GM23338 (cell line): ENCODE results near the gene SMAD3. TPM values are rescaled to one million over a fixed set of nuclear protein-coding genes. Genes with fewer than 3 reads are reported as not detected.

Experiments
- ATAC-seq: fragments of 200-7000 bp; cut with Tn5 transposase; 3 replicates; pipeline ENCODE4 v1.9.1; 2020
- DNase-seq: peaks from one replicate; pipeline ENCODE4 v3.0.0-alpha.2; 2015; ENCODE audit warnings: low spot score
- H2AFZ ChIP-seq: fragments of 200-600 bp; sonication (generic); 2 replicates; pipeline ENCODE4 v1.8.0; 2016; ENCODE audit warnings: antibody characterized with exemption, mild to moderate bottlenecking, moderate library complexity
- H3F3A ChIP-seq: fragments of 200-600 bp; sonication (generic); replicated peaks from 2 replicates; pipeline ENCODE4 v1.8.0; 2017; ENCODE audit warnings: antibody characterized with exemption, mixed run types, low read depth
- H3K27ac ChIP-seq: fragments of 200-600 bp; sonication (generic); 2 replicates; pipeline ENCODE4 v1.6.1; 2016; ENCODE audit warnings: low read depth
- H3K27me3 ChIP-seq: fragments of 200-600 bp; sonication (generic); 2 replicates; pipeline ENCODE4 v1.8.0; 2016; ENCODE audit warnings: mild to moderate bottlenecking, mixed run types, moderate library complexity; ENCODE audit not compliant: insufficient read depth
- H3K36me3 ChIP-seq: fragments of 200-600 bp; sonication (generic); 2 replicates; pipeline ENCODE4 v1.8.0; 2016; ENCODE audit warnings: mild to moderate bottlenecking; ENCODE audit not compliant: insufficient read depth
- H3K4me1 ChIP-seq: fragments of 200-600 bp; sonication (generic); 2 replicates; pipeline ENCODE4 v1.8.0; 2016; ENCODE audit warnings: mild to moderate bottlenecking, moderate library complexity; ENCODE audit not compliant: insufficient read depth
- H3K4me2 ChIP-seq: fragments of 200-600 bp; sonication (generic); 2 replicates; pipeline ENCODE4 v1.7.1; 2017; ENCODE audit warnings: mixed run types
- H3K4me3 ChIP-seq: fragments of 200-600 bp; sonication (generic); 2 replicates; pipeline ENCODE4 v1.6.1; 2016; ENCODE audit warnings: mixed run types
- H3K79me2 ChIP-seq: fragments of 200-600 bp; sonication (generic); replicated peaks from 2 replicates; pipeline ENCODE4 v1.8.0; 2017; ENCODE audit warnings: mild to moderate bottlenecking; ENCODE audit not compliant: insufficient read depth
- H3K9me2 ChIP-seq: fragments of 200-600 bp; sonication (generic); 2 replicates; pipeline ENCODE4 v1.8.0; 2017; ENCODE audit not compliant: insufficient read depth
- H4K20me1 ChIP-seq: fragments of 200-600 bp; sonication (generic); replicated peaks from 2 replicates; pipeline ENCODE4 v1.8.0; 2017; ENCODE audit warnings: mild to moderate bottlenecking; ENCODE audit not compliant: insufficient read depth
- H3K27ac Mint-ChIP-seq: 2 replicates; pipeline ENCODE4 v1.8.0; 2020; ENCODE audit warnings: inconsistent platforms, mild to moderate bottlenecking, moderate library complexity, mixed read lengths
- H3K27me3 Mint-ChIP-seq: 3 replicates; pipeline ENCODE4 v1.8.0; 2022; ENCODE audit warnings: low read depth, mild to moderate bottlenecking, moderate library complexity, mixed read lengths, inconsistent platforms; ENCODE audit not compliant: insufficient read depth, poor library complexity
- H3K36me3 Mint-ChIP-seq: 3 replicates; pipeline ENCODE4 v1.8.0; 2021; ENCODE audit warnings: low read depth, mild to moderate bottlenecking, inconsistent platforms, moderate library complexity, mixed read lengths
- H3K4me1 Mint-ChIP-seq: 3 replicates; pipeline ENCODE4 v1.8.0; 2020; ENCODE audit warnings: mild to moderate bottlenecking, inconsistent platforms, mixed read lengths
- H3K4me3 Mint-ChIP-seq: 3 replicates; pipeline ENCODE4 v1.8.0; 2021; ENCODE audit warnings: moderate library complexity, mild to moderate bottlenecking, inconsistent platforms, mixed read lengths
- H3K9me3 Mint-ChIP-seq: 3 replicates; pipeline ENCODE4 v1.8.0; 2020; ENCODE audit warnings: moderate library complexity, mild to moderate bottlenecking, inconsistent platforms, mixed read lengths
- CREB1 ChIP-seq: fragments of 250-450 bp; sonication (Bioruptor Pico); IDR thresholded peaks from 2 replicates; pipeline ENCODE4 v1.5.0; 2020; ENCODE audit warnings: low read depth, mild to moderate bottlenecking, moderate library complexity
- JUNB ChIP-seq: IDR thresholded peaks from one replicate; pipeline ENCODE4 v1.6.1; 2016; ENCODE audit warnings: antibody characterized with exemption; ENCODE audit not compliant: unreplicated experiment
- polyA plus RNA-seq: library from polyadenylated mRNA; unstranded; fragments of >200 nt; fragmentation: Nextera tagmentation; extraction: Ambion mirVana; gene quantifications from 2 replicates; pipeline ENCODE4 v1.2.1, GENCODE V29; 2016
- total RNA-seq: library from RNA; depleted of rRNA; stranded (reverse); fragments of >200 nt; shearing (Covaris generic); gene quantifications from 2 replicates; pipeline ENCODE4 v1.2.3, GENCODE V29; 2014
- TF ChIP-seq, protein P1 (sequence below): IDR thresholded peaks from one replicate; pipeline ENCODE4 v1.6.1; 2018; ENCODE audit warnings: antibody characterized with exemption; ENCODE audit not compliant: unreplicated experiment
- TF ChIP-seq, protein P2 (sequence below), 2 experiments: fragments of 200-600 bp in 1 of 2; sonication (generic) in 1 of 2; conservative IDR thresholded peaks; 2 replicates each; pipeline versions ENCODE4 v1.5.1 to v1.6.1; 2016 to 2017; ENCODE audit warnings: antibody characterized with exemption in 2 of 2, low read depth in 2 of 2, mild to moderate bottlenecking in 2 of 2, moderate library complexity in 1 of 2
- TF ChIP-seq, protein P3 (sequence below): fragments of 250-450 bp; sonication (Bioruptor Pico); IDR thresholded peaks from 2 replicates; pipeline ENCODE4 v1.5.0; 2020; ENCODE audit warnings: mild to moderate bottlenecking, moderate library complexity
- TF ChIP-seq, protein P4 (sequence below): IDR thresholded peaks from 2 replicates; pipeline ENCODE4 v1.6.1; 2016; ENCODE audit warnings: antibody characterized with exemption

The SMAD3 gene
- total and polyA plus RNA-seq, 2 experiments from 2014 or later, result 4.9 to 11.6 TPM

DNA sequence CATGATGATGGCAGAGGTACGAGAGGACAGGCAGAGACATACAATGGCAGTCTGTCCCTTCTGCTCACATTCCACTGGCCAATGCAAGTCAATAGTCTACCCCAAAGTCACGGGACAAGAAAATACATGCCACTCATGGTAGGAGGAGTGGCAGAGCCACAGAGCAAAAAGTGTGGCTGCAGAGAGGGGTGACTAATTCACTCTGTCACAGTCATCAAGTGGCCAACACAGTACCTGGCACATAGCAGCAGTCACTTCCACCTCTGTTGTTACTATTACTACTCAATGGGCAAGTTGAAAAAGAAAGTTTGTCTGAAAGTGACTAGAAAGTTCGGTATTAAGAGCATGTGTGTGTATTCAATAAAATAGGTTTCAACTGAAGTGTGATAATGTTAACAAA lies 91.4 kb downstream of the SMAD3 start (continued):
- TF ChIP-seq, protein P1, sequence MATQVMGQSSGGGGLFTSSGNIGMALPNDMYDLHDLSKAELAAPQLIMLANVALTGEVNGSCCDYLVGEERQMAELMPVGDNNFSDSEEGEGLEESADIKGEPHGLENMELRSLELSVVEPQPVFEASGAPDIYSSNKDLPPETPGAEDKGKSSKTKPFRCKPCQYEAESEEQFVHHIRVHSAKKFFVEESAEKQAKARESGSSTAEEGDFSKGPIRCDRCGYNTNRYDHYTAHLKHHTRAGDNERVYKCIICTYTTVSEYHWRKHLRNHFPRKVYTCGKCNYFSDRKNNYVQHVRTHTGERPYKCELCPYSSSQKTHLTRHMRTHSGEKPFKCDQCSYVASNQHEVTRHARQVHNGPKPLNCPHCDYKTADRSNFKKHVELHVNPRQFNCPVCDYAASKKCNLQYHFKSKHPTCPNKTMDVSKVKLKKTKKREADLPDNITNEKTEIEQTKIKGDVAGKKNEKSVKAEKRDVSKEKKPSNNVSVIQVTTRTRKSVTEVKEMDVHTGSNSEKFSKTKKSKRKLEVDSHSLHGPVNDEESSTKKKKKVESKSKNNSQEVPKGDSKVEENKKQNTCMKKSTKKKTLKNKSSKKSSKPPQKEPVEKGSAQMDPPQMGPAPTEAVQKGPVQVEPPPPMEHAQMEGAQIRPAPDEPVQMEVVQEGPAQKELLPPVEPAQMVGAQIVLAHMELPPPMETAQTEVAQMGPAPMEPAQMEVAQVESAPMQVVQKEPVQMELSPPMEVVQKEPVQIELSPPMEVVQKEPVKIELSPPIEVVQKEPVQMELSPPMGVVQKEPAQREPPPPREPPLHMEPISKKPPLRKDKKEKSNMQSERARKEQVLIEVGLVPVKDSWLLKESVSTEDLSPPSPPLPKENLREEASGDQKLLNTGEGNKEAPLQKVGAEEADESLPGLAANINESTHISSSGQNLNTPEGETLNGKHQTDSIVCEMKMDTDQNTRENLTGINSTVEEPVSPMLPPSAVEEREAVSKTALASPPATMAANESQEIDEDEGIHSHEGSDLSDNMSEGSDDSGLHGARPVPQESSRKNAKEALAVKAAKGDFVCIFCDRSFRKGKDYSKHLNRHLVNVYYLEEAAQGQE, result no peak

DNA sequence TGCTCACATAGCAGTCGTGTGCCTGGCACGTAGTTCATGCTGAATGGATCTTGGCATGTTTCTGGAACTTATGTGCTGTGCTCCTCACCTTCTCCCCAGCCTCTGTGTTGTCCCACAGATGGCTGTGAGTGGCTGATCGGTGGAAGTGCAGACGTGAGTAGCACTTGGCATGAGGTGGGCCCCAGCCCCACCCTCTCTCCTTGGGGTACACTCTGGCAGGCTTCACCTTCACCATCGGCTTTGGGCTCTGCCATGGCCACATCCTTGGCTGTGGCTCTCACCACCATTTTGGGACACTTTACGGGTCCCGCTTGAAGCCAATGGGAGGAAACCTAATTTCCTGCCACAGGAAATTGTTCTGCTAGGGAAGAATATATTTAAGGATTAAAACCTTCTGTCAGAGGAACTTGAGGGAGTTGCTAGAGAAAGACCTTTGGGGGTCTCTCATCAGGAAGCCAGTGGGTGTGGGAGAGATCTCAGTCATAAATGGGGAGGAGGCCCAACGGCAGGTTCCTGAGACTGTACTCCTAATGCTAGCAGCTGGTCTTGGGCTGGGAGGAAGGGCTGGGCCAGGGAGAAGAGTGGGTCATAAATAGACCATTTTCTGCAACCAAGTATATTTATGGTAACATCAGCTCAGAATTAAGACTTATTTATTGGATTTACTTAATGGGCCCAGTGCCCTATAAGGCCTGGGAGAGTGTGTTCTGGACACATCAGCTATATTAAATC lies 92.3 kb downstream of the SMAD3 start:
- Histone ChIP-seq H3K4me2 (no peak overlapping the region), H2AFZ (no peak overlapping the region), H3K36me3 (no peaks in the 10 kb centered on the region), H3K27ac (no peak overlapping the region), H3K9me2 (no peaks in the 10 kb centered on the region), H4K20me1 (no peaks in the 10 kb centered on the region; the same call in 1 of the 2 replicates), H3K79me2 (0 out of 2 replicates have a peak, but pooled peaks cover 3% of the 10 kb centered on the region), H3K4me3 (no peak overlapping the region), H3K4me1 (peaks cover 9% of the 10 kb centered on the region), H3F3A (0 out of 2 replicates have a peak, but pooled peaks cover 2% of the 10 kb centered on the region), H3K27me3 (no peaks in the 10 kb centered on the region)
- H3K9me3 Mint-ChIP-seq, result peaks cover 3% of the 10 kb centered on the region; the same call in 1 of the 3 replicates
- H3K36me3 Mint-ChIP-seq, result no peaks in the 10 kb centered on the region; the same call in 1 of the 3 replicates
- DNase-seq, result no peak
- peaks cover 14% of the 10 kb centered on the region for H3K4me1 Mint-ChIP-seq
- no peak overlapping the region for H3K27ac Mint-ChIP-seq
- ATAC-seq, result no peak
- H3K27me3 Mint-ChIP-seq, result peaks cover 2% of the 10 kb centered on the region
- no peak overlapping the region for H3K4me3 Mint-ChIP-seq
- TF ChIP-seq JUNB, result no peak
- TF ChIP-seq, protein P2, sequence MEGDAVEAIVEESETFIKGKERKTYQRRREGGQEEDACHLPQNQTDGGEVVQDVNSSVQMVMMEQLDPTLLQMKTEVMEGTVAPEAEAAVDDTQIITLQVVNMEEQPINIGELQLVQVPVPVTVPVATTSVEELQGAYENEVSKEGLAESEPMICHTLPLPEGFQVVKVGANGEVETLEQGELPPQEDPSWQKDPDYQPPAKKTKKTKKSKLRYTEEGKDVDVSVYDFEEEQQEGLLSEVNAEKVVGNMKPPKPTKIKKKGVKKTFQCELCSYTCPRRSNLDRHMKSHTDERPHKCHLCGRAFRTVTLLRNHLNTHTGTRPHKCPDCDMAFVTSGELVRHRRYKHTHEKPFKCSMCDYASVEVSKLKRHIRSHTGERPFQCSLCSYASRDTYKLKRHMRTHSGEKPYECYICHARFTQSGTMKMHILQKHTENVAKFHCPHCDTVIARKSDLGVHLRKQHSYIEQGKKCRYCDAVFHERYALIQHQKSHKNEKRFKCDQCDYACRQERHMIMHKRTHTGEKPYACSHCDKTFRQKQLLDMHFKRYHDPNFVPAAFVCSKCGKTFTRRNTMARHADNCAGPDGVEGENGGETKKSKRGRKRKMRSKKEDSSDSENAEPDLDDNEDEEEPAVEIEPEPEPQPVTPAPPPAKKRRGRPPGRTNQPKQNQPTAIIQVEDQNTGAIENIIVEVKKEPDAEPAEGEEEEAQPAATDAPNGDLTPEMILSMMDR (conservative IDR thresholded peaks at IDR 0.05; ENCODE audit: low read depth in 2 of 2), result no peak
- TF ChIP-seq CREB1, result no peak
- TF ChIP-seq, protein P1, result no peak
- TF ChIP-seq, protein P3, sequence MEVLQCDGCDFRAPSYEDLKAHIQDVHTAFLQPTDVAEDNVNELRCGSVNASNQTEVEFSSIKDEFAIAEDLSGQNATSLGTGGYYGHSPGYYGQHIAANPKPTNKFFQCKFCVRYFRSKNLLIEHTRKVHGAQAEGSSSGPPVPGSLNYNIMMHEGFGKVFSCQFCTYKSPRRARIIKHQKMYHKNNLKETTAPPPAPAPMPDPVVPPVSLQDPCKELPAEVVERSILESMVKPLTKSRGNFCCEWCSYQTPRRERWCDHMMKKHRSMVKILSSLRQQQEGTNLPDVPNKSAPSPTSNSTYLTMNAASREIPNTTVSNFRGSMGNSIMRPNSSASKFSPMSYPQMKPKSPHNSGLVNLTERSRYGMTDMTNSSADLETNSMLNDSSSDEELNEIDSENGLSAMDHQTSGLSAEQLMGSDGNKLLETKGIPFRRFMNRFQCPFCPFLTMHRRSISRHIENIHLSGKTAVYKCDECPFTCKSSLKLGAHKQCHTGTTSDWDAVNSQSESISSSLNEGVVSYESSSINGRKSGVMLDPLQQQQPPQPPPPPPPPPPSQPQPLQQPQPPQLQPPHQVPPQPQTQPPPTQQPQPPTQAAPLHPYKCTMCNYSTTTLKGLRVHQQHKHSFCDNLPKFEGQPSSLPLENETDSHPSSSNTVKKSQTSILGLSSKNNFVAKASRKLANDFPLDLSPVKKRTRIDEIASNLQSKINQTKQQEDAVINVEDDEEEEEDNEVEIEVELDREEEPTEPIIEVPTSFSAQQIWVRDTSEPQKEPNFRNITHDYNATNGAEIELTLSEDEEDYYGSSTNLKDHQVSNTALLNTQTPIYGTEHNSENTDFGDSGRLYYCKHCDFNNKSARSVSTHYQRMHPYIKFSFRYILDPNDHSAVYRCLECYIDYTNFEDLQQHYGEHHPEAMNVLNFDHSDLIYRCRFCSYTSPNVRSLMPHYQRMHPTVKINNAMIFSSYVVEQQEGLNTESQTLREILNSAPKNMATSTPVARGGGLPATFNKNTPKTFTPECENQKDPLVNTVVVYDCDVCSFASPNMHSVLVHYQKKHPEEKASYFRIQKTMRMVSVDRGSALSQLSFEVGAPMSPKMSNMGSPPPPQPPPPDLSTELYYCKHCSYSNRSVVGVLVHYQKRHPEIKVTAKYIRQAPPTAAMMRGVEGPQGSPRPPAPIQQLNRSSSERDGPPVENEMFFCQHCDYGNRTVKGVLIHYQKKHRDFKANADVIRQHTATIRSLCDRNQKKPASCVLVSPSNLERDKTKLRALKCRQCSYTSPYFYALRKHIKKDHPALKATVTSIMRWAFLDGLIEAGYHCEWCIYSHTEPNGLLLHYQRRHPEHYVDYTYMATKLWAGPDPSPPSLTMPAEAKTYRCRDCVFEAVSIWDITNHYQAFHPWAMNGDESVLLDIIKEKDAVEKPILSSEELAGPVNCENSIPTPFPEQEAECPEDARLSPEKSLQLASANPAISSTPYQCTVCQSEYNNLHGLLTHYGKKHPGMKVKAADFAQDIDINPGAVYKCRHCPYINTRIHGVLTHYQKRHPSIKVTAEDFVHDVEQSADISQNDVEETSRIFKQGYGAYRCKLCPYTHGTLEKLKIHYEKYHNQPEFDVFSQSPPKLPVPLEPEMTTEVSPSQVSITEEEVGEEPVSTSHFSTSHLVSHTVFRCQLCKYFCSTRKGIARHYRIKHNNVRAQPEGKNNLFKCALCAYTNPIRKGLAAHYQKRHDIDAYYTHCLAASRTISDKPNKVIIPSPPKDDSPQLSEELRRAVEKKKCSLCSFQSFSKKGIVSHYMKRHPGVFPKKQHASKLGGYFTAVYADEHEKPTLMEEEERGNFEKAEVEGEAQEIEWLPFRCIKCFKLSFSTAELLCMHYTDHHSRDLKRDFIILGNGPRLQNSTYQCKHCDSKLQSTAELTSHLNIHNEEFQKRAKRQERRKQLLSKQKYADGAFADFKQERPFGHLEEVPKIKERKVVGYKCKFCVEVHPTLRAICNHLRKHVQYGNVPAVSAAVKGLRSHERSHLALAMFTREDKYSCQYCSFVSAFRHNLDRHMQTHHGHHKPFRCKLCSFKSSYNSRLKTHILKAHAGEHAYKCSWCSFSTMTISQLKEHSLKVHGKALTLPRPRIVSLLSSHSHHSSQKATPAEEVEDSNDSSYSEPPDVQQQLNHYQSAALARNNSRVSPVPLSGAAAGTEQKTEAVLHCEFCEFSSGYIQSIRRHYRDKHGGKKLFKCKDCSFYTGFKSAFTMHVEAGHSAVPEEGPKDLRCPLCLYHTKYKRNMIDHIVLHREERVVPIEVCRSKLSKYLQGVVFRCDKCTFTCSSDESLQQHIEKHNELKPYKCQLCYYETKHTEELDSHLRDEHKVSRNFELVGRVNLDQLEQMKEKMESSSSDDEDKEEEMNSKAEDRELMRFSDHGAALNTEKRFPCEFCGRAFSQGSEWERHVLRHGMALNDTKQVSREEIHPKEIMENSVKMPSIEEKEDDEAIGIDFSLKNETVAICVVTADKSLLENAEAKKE (CRISPR knock-in tag), result no peak
- TF ChIP-seq, protein P4, sequence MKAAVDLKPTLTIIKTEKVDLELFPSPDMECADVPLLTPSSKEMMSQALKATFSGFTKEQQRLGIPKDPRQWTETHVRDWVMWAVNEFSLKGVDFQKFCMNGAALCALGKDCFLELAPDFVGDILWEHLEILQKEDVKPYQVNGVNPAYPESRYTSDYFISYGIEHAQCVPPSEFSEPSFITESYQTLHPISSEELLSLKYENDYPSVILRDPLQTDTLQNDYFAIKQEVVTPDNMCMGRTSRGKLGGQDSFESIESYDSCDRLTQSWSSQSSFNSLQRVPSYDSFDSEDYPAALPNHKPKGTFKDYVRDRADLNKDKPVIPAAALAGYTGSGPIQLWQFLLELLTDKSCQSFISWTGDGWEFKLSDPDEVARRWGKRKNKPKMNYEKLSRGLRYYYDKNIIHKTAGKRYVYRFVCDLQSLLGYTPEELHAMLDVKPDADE, result no peak
